ENCODE results near the gene RGS7BP. TPM values are rescaled to one million over a fixed set of nuclear protein-coding genes. Genes with fewer than 3 reads are reported as not detected.

RGS7BP gene
- total RNA-seq, result 0.69 to 1.5 TPM (median 1.0 TPM) in 3 replicates

- Mint-ChIP-seq H3K4me3 (peak within 1 kb of the TSS; percentile 81), H3K27ac (no peak within 1 kb of the TSS), H3K9me3 (no peaks in the 10 kb centered on the region), H3K4me1 (peaks cover 21% of the 10 kb centered on the region), H3K36me3 (no peaks in the 10 kb centered on the region), H3K27me3 (ENCODE audit: low read depth) (peaks cover 85% of the 10 kb centered on the region)
- DNase-seq (ENCODE audit: low spot score in 2 of 2, unreplicated experiment in 2 of 2), result peak in 1 of 2 experiments; percentile 70
- no peak for TF ChIP-seq CTCF (IDR thresholded peaks at IDR 0.05; ENCODE audit: unreplicated experiment)
These were observed at the start of gene RGS7BP for GRCh38 chr5:64505769-64506566. TSS of gene RGS7BP (plus strand) at chr5:64506015. CDS start at chr5:64506625, 610 bp downstream.

- no peak for DNase-seq (ENCODE audit: low spot score in 2 of 2, unreplicated experiment in 2 of 2)
- no peak overlapping the region for H3K4me3 Mint-ChIP-seq
- H3K27ac Mint-ChIP-seq, result no peak overlapping the region
- H3K9me3 Mint-ChIP-seq, result peaks cover 6% of the 10 kb centered on the region
- H3K4me1 Mint-ChIP-seq, result no peaks in the 10 kb centered on the region
- H3K27me3 Mint-ChIP-seq (ENCODE audit: low read depth), result peaks cover 2% of the 10 kb centered on the region
- no peak for TF ChIP-seq CTCF (IDR thresholded peaks at IDR 0.05; ENCODE audit: unreplicated experiment)
- no peaks in the 10 kb centered on the region for H3K36me3 Mint-ChIP-seq
These were observed 48.0 kb upstream of the RGS7BP start for GRCh38 chr5:64457846-64458245.

- Mint-ChIP-seq H3K27ac (no peak overlapping the region), H3K27me3 (ENCODE audit: low read depth) (no peaks in the 10 kb centered on the region), H3K4me1 (no peaks in the 10 kb centered on the region), H3K4me3 (no peak overlapping the region), H3K36me3 (no peaks in the 10 kb centered on the region), H3K9me3 (peaks cover 12% of the 10 kb centered on the region)
- TF ChIP-seq CTCF (IDR thresholded peaks at IDR 0.05; ENCODE audit: unreplicated experiment), result no peak
- no peak for DNase-seq (ENCODE audit: low spot score in 2 of 2, unreplicated experiment in 2 of 2)
These were observed 46.9 kb upstream of the RGS7BP start for GRCh38 chr5:64458948-64459347.

DNA sequence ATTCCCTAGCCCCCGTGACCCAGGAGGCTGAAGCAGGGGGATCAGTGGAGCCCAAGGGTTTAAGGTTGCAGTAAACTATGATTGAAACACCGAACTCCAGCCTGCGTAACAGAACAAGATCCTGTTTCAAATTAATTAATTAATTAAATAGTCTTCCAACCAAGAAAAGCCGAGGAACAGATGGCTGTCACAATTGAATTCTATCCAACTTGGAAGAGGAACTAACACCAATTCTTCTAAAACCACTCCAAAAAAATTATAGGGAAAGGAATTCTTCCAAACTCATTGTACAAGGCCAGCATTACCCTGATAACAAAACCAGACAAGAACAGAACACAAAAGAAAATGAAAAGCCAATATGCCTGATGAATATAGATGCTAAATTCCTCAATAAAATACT lies 43.4 kb upstream of the RGS7BP start:
- H3K4me1 Mint-ChIP-seq, result no peaks in the 10 kb centered on the region
- no peak for DNase-seq (ENCODE audit: low spot score in 2 of 2, unreplicated experiment in 2 of 2)
- peaks cover 30% of the 10 kb centered on the region for H3K9me3 Mint-ChIP-seq
- no peak overlapping the region for H3K4me3 Mint-ChIP-seq
- H3K27me3 Mint-ChIP-seq (ENCODE audit: low read depth), result no peaks in the 10 kb centered on the region
- no peaks in the 10 kb centered on the region for H3K36me3 Mint-ChIP-seq
- H3K27ac Mint-ChIP-seq, result no peak overlapping the region
- TF ChIP-seq CTCF (IDR thresholded peaks at IDR 0.05; ENCODE audit: unreplicated experiment), result no peak

DNA sequence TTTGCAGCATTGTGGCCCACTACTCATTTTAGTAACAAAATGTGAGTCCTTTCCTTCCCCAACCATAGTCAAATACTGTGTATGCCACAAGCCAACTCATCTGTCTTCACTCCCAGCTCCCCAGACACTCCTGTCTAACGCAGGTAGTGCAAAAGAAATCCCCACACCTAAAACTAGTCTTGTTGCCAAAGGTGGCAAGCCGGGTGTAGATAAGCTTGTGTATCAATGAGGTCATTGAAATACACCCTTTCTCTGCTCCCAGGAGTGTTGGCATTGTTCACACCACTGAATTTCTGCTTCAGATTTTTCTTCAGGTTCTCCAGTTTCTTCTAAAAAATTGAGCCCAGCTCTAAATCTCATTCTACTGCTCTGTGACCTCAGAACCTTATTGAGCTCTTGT lies 19.7 kb upstream of the RGS7BP start:
- no peaks in the 10 kb centered on the region for H3K36me3 Mint-ChIP-seq
- no peaks in the 10 kb centered on the region for H3K4me1 Mint-ChIP-seq
- H3K27me3 Mint-ChIP-seq (ENCODE audit: low read depth), result peaks cover 3% of the 10 kb centered on the region
- no peak overlapping the region for H3K4me3 Mint-ChIP-seq
- no peak for TF ChIP-seq CTCF (IDR thresholded peaks at IDR 0.05; ENCODE audit: unreplicated experiment)
- no peak overlapping the region for H3K27ac Mint-ChIP-seq
- peaks cover 21% of the 10 kb centered on the region for H3K9me3 Mint-ChIP-seq
- DNase-seq (ENCODE audit: low spot score in 2 of 2, unreplicated experiment in 2 of 2), result no peak

Measured in mesothelial cell of epicardium (in vitro differentiated cells).